ENCODE data around the gene LAMB1. TPM values are rescaled to one million over a fixed set of nuclear protein-coding genes. Genes with fewer than 3 reads are reported as not detected.

LAMB1 gene
- total and polyA plus RNA-seq, 4 donors = 32.3 to 237 (median 158) TPM

GRCh38 chr7:107936312-107936711, 66.6 kb downstream of the LAMB1 start:
- DNase-seq (no peak), ATAC-seq (ENCODE audit: low FRiP score) (no peak)
- Histone ChIP-seq H3K27me3 (ENCODE audit: control insufficient read depth in 1 of 2, insufficient read depth in 2 of 2, low read length in 1 of 2) (no peaks in the 10 kb centered on the region), H3K36me3 (ENCODE audit: control insufficient read depth in 1 of 2, insufficient read depth in 2 of 2, low read length in 1 of 2) (peaks cover 0 to 11% of the 10 kb centered on the region in 2 donors), H3K4me1 (ENCODE audit: control insufficient read depth in 1 of 2, insufficient read depth in 2 of 2, low read length in 2 of 2) (peaks cover 4 to 6% of the 10 kb centered on the region in 2 donors), H3K4me3 (ENCODE audit: low read length in 2 of 2) (no peak overlapping the region), H3K9me3 (ENCODE audit: control insufficient read depth, low read length) (no peaks in the 10 kb centered on the region), H3K27ac (ENCODE audit: low read depth in 1 of 2, low read length in 2 of 2) (no peak overlapping the region)
- intact Hi-C loops (cut with DNase I) = no loop called here
- 94 to 98% methylated on average over 2 of the region's 2 CpGs for WGBS, 2 donors

GRCh38 chr7:107934991-107935770, 67.8 kb downstream of the LAMB1 start:
- no peaks in the 10 kb centered on the region for H3K9me3 ChIP-seq (ENCODE audit: control insufficient read depth, low read length)
- H3K4me1 ChIP-seq (ENCODE audit: control insufficient read depth in 1 of 2, insufficient read depth in 2 of 2, low read length in 2 of 2) = peaks cover 4 to 6% of the 10 kb centered on the region in 2 donors
- H3K27me3 ChIP-seq (ENCODE audit: control insufficient read depth in 1 of 2, insufficient read depth in 2 of 2, low read length in 1 of 2) = no peaks in the 10 kb centered on the region
- 78 to 89% methylated on average over 8 of the region's 8 CpGs for whole genome bisulfite sequencing, 2 donors
- intact Hi-C loops (cut with DNase I) = no loop called here
- DNase-seq (no peak), ATAC-seq (ENCODE audit: low FRiP score) (no peak)
- no peak overlapping the region for H3K4me3 ChIP-seq (ENCODE audit: low read length in 2 of 2)
- no peak overlapping the region for H3K27ac ChIP-seq (ENCODE audit: low read depth in 1 of 2, low read length in 2 of 2)
- H3K36me3 ChIP-seq (ENCODE audit: control insufficient read depth in 1 of 2, insufficient read depth in 2 of 2, low read length in 1 of 2) = peaks cover 0 to 11% of the 10 kb centered on the region in 2 donors

GRCh38 chr7:107933386-107934013, 69.5 kb downstream of the LAMB1 start:
- DNase-seq = no peak
- no peak overlapping the region for H3K4me3 ChIP-seq (ENCODE audit: low read length in 2 of 2)
- 63 to 66% methylated on average over 6 of the region's 6 CpGs for WGBS, 2 donors
- no peak for ATAC-seq (ENCODE audit: low FRiP score)
- peaks cover 2 to 11% of the 10 kb centered on the region in 2 donors for H3K36me3 ChIP-seq (ENCODE audit: control insufficient read depth in 1 of 2, insufficient read depth in 2 of 2, low read length in 1 of 2)
- H3K27me3 ChIP-seq (ENCODE audit: control insufficient read depth in 1 of 2, insufficient read depth in 2 of 2, low read length in 1 of 2) = no peaks in the 10 kb centered on the region
- peaks cover 0 to 1% of the 10 kb centered on the region in 2 donors for H3K4me1 ChIP-seq (ENCODE audit: control insufficient read depth in 1 of 2, insufficient read depth in 2 of 2, low read length in 2 of 2)
- no peak overlapping the region for H3K27ac ChIP-seq (ENCODE audit: low read depth in 1 of 2, low read length in 2 of 2)
- H3K9me3 ChIP-seq (ENCODE audit: control insufficient read depth, low read length) = no peaks in the 10 kb centered on the region
- intact Hi-C loops (cut with DNase I) = no loop called here

GRCh38 chr7:107932805-107933204, 70.2 kb downstream of the LAMB1 start:
- Histone ChIP-seq H3K4me1 (ENCODE audit: control insufficient read depth in 1 of 2, insufficient read depth in 2 of 2, low read length in 2 of 2) (no peaks in the 10 kb centered on the region), H3K27me3 (ENCODE audit: control insufficient read depth in 1 of 2, insufficient read depth in 2 of 2, low read length in 1 of 2) (no peaks in the 10 kb centered on the region), H3K27ac (ENCODE audit: low read depth in 1 of 2, low read length in 2 of 2) (no peak overlapping the region), H3K36me3 (ENCODE audit: control insufficient read depth in 1 of 2, insufficient read depth in 2 of 2, low read length in 1 of 2) (peaks cover 2 to 11% of the 10 kb centered on the region in 2 donors), H3K4me3 (ENCODE audit: low read length in 2 of 2) (no peak overlapping the region), H3K9me3 (ENCODE audit: control insufficient read depth, low read length) (no peaks in the 10 kb centered on the region)
- intact Hi-C loops (cut with DNase I) = no loop called here
- ATAC-seq (ENCODE audit: low FRiP score) (no peak), DNase-seq (no peak)
- WGBS, 2 donors = 51 to 56% methylated on average over 2 of the region's 2 CpGs

- no peak for DNase-seq
- 34 to 40% methylated on average over 5 of the region's 5 CpGs for WGBS, 2 donors
- H3K4me3 ChIP-seq (ENCODE audit: low read length in 2 of 2) = no peak overlapping the region
- H3K27me3 ChIP-seq (ENCODE audit: control insufficient read depth in 1 of 2, insufficient read depth in 2 of 2, low read length in 1 of 2) = no peaks in the 10 kb centered on the region
- peaks cover 2 to 10% of the 10 kb centered on the region in 2 donors for H3K36me3 ChIP-seq (ENCODE audit: control insufficient read depth in 1 of 2, insufficient read depth in 2 of 2, low read length in 1 of 2)
- H3K27ac ChIP-seq (ENCODE audit: low read depth in 1 of 2, low read length in 2 of 2) = no peak overlapping the region
- no peaks in the 10 kb centered on the region for H3K4me1 ChIP-seq (ENCODE audit: control insufficient read depth in 1 of 2, insufficient read depth in 2 of 2, low read length in 2 of 2)
- intact Hi-C loops (cut with DNase I) = no loop called here
- H3K9me3 ChIP-seq (ENCODE audit: control insufficient read depth, low read length) = no peaks in the 10 kb centered on the region
- ATAC-seq (ENCODE audit: low FRiP score) = no peak
Observed at GRCh38 chr7:107931740-107932515, 71.0 kb downstream of the LAMB1 start.

GRCh38 chr7:107926481-107926880, 76.5 kb downstream of the LAMB1 start:
- no peak overlapping the region for H3K4me3 ChIP-seq (ENCODE audit: low read length in 2 of 2)
- 81 to 85% methylated on average over 1 of the region's 1 CpG for WGBS, 2 donors
- H3K4me1 ChIP-seq (ENCODE audit: control insufficient read depth in 1 of 2, insufficient read depth in 2 of 2, low read length in 2 of 2) = no peaks in the 10 kb centered on the region
- H3K27me3 ChIP-seq (ENCODE audit: control insufficient read depth in 1 of 2, insufficient read depth in 2 of 2, low read length in 1 of 2) = no peaks in the 10 kb centered on the region
- no peak overlapping the region for H3K27ac ChIP-seq (ENCODE audit: low read depth in 1 of 2, low read length in 2 of 2)
- intact Hi-C loops (cut with DNase I) = loop anchor here in 1 of 2 donors (10.0 kb wide), 1 partner anchor 218 kb away; no protein-coding TSS in a partner anchor
- no peak for ATAC-seq (ENCODE audit: low FRiP score)
- no peaks in the 10 kb centered on the region for H3K9me3 ChIP-seq (ENCODE audit: control insufficient read depth, low read length)
- no peak for DNase-seq
- peaks cover 2% of the 10 kb centered on the region in 2 donors for H3K36me3 ChIP-seq (ENCODE audit: control insufficient read depth in 1 of 2, insufficient read depth in 2 of 2, low read length in 1 of 2)

GRCh38 chr7:107924841-107925504, 78.0 kb downstream of the LAMB1 start:
- Histone ChIP-seq H3K9me3 (ENCODE audit: control insufficient read depth, low read length) (no peaks in the 10 kb centered on the region), H3K4me3 (ENCODE audit: low read length in 2 of 2) (no peak overlapping the region), H3K27me3 (ENCODE audit: control insufficient read depth in 1 of 2, insufficient read depth in 2 of 2, low read length in 1 of 2) (no peaks in the 10 kb centered on the region), H3K36me3 (ENCODE audit: control insufficient read depth in 1 of 2, insufficient read depth in 2 of 2, low read length in 1 of 2) (peaks cover 2% of the 10 kb centered on the region in 2 donors), H3K4me1 (ENCODE audit: control insufficient read depth in 1 of 2, insufficient read depth in 2 of 2, low read length in 2 of 2) (no peaks in the 10 kb centered on the region), H3K27ac (ENCODE audit: low read depth in 1 of 2, low read length in 2 of 2) (no peak overlapping the region)
- no peak for DNase-seq
- intact Hi-C loops (cut with DNase I) = loop anchor here in 1 of 2 donors (10.0 kb wide), 1 partner anchor 220 kb away; no protein-coding TSS in a partner anchor
- ATAC-seq (ENCODE audit: low FRiP score) = no peak
- 70 to 74% methylated on average over 5 of the region's 5 CpGs for WGBS, 2 donors

- H3K36me3 ChIP-seq (ENCODE audit: control insufficient read depth in 1 of 2, insufficient read depth in 2 of 2, low read length in 1 of 2) = peaks cover under 1 to 2% of the 10 kb centered on the region in 2 donors
- DNase-seq = no peak
- H3K27ac ChIP-seq (ENCODE audit: low read depth in 1 of 2, low read length in 2 of 2) = no peak overlapping the region
- H3K9me3 ChIP-seq (ENCODE audit: control insufficient read depth, low read length) = no peaks in the 10 kb centered on the region
- intact Hi-C loops (cut with DNase I) = loop anchor here in 1 of 2 donors (10.0 kb wide), 1 partner anchor 222 kb away; no protein-coding TSS in a partner anchor
- H3K27me3 ChIP-seq (ENCODE audit: control insufficient read depth in 1 of 2, insufficient read depth in 2 of 2, low read length in 1 of 2) = no peaks in the 10 kb centered on the region
- no peak for ATAC-seq (ENCODE audit: low FRiP score)
- no peaks in the 10 kb centered on the region for H3K4me1 ChIP-seq (ENCODE audit: control insufficient read depth in 1 of 2, insufficient read depth in 2 of 2, low read length in 2 of 2)
- 82 to 90% methylated on average over 1 of the region's 1 CpG for WGBS, 2 donors
- no peak overlapping the region for H3K4me3 ChIP-seq (ENCODE audit: low read length in 2 of 2)
Observed at GRCh38 chr7:107922886-107923285, 80.1 kb downstream of the LAMB1 start.

Data from aorta (tissue), 5 donors.